PFSK-1 (cell line): Measurements from ENCODE around the gene ECT2. TPM values are rescaled to one million over a fixed set of nuclear protein-coding genes. Genes with fewer than 3 reads are reported as not detected.

ENCODE experiments used
- FOXP2 ChIP-seq: optimal IDR thresholded peaks from 2 replicates; pipeline ENCODE3; 2011; ENCODE audit warnings: borderline replicate concordance, control low read depth, inconsistent platforms; ENCODE audit not compliant: insufficient read depth; ENCODE audit errors: extremely low read length, extremely low read depth
- POLR2AphosphoS5 ChIP-seq: IDR thresholded peaks from 2 replicates; pipeline ENCODE4 v1.6.1; 2012; ENCODE audit warnings: low read depth, mild to moderate bottlenecking, control low read depth, low read length, moderate library complexity
- SIN3A ChIP-seq: IDR thresholded peaks from 2 replicates; pipeline ENCODE4 v1.6.1; 2012; ENCODE audit warnings: mild to moderate bottlenecking, low read length, moderate library complexity, borderline replicate concordance; ENCODE audit not compliant: insufficient read depth
- TAF1 ChIP-seq: IDR thresholded peaks from 2 replicates; pipeline ENCODE4 v1.6.1; 2012; ENCODE audit warnings: low read length, control low read depth, borderline replicate concordance; ENCODE audit not compliant: insufficient read depth
- polyA plus RNA-seq: library from polyadenylated mRNA; unstranded; fragments of >200 nt; gene quantifications from one replicate; pipeline ENCODE4 v1.2.1, GENCODE V29; 2012; ENCODE audit warnings: low read depth, missing spikeins; ENCODE audit not compliant: insufficient read length
- TF ChIP-seq, protein P1 (sequence below), 2 experiments: IDR thresholded peaks; 2 replicates each; pipeline versions ENCODE4 v1.6.1 to v1.8.0; 2011 to 2012; ENCODE audit warnings: low read depth in 2 of 2, low read length in 2 of 2, control low read depth in 1 of 2, inconsistent platforms in 1 of 2, mild to moderate bottlenecking in 1 of 2, moderate library complexity in 1 of 2; ENCODE audit not compliant: insufficient read depth in 1 of 2

Gene ECT2
- polyA plus RNA-seq: 5.3 TPM

GRCh38 chr3:172750368-172751174 is at the start of gene ECT2:
TSS of gene ECT2 (plus strand) at chr3:172750726. CDS start at chr3:172754531, 3,805 bp downstream.
- TF ChIP-seq TAF1 (peak; percentile 64; the same call in 1 of the 2 replicates), POLR2AphosphoS5 (peak; percentile 75), SIN3A (peak; percentile 14; the same call in 1 of the 2 replicates), FOXP2 (peak; percentile 93)
- TF ChIP-seq, protein P1, sequence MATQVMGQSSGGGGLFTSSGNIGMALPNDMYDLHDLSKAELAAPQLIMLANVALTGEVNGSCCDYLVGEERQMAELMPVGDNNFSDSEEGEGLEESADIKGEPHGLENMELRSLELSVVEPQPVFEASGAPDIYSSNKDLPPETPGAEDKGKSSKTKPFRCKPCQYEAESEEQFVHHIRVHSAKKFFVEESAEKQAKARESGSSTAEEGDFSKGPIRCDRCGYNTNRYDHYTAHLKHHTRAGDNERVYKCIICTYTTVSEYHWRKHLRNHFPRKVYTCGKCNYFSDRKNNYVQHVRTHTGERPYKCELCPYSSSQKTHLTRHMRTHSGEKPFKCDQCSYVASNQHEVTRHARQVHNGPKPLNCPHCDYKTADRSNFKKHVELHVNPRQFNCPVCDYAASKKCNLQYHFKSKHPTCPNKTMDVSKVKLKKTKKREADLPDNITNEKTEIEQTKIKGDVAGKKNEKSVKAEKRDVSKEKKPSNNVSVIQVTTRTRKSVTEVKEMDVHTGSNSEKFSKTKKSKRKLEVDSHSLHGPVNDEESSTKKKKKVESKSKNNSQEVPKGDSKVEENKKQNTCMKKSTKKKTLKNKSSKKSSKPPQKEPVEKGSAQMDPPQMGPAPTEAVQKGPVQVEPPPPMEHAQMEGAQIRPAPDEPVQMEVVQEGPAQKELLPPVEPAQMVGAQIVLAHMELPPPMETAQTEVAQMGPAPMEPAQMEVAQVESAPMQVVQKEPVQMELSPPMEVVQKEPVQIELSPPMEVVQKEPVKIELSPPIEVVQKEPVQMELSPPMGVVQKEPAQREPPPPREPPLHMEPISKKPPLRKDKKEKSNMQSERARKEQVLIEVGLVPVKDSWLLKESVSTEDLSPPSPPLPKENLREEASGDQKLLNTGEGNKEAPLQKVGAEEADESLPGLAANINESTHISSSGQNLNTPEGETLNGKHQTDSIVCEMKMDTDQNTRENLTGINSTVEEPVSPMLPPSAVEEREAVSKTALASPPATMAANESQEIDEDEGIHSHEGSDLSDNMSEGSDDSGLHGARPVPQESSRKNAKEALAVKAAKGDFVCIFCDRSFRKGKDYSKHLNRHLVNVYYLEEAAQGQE (IDR thresholded peaks at IDR 0.05; ENCODE audit: insufficient read depth in 1 of 2, low read depth in 2 of 2, low read length in 2 of 2): no peak

- TF ChIP-seq POLR2AphosphoS5: no peak
- no peak for TF ChIP-seq TAF1
These were observed 49.5 kb upstream of the ECT2 start for GRCh38 chr3:172700936-172701455.

- no peak for TF ChIP-seq TAF1
- TF ChIP-seq FOXP2: no peak
- no peak for TF ChIP-seq SIN3A
- no peak for TF ChIP-seq POLR2AphosphoS5
- TF ChIP-seq, protein P1 (IDR thresholded peaks at IDR 0.05; ENCODE audit: insufficient read depth in 1 of 2, low read depth in 2 of 2, low read length in 2 of 2): no peak
These were observed 48.8 kb upstream of the ECT2 start for GRCh38 chr3:172701751-172702150.

- TF ChIP-seq SIN3A (no peak), POLR2AphosphoS5 (no peak)
These were observed 48.3 kb upstream of the ECT2 start for GRCh38 chr3:172702256-172702655.

GRCh38 chr3:172704001-172704400 is 46.5 kb upstream of the ECT2 start:
- TF ChIP-seq, protein P1 (IDR thresholded peaks at IDR 0.05; ENCODE audit: insufficient read depth in 1 of 2, low read depth in 2 of 2, low read length in 2 of 2): no peak
- TF ChIP-seq POLR2AphosphoS5: no peak
- no peak for TF ChIP-seq FOXP2
- TF ChIP-seq TAF1: no peak
- no peak for TF ChIP-seq SIN3A

DNA sequence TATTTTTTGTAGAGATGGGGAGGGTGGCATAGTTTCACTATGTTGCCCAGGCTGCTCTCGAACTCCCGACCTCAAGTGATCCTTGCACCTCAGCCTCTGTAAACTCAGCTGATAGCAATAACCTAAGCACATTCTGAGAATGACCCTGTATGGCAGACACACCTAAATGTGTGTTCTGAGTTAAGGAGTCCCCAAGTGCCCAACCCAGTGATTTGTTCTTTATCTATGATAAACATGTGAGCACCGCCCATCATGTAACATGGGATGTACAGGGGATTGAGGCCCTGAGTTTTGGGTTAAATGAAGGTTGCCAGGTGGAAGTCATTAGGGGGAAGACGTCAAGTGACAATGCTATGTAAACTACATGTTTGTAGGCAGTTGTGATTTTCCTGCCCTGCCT is 45.4 kb upstream of the ECT2 start:
- TF ChIP-seq FOXP2 (no peak), TAF1 (no peak), POLR2AphosphoS5 (no peak), SIN3A (no peak)
- TF ChIP-seq, protein P1 (IDR thresholded peaks at IDR 0.05; ENCODE audit: insufficient read depth in 1 of 2, low read depth in 2 of 2, low read length in 2 of 2): no peak
